GM12878 (cell line): Measurements from ENCODE around the gene BCR. TPM values are rescaled to one million over a fixed set of nuclear protein-coding genes. Genes with fewer than 3 reads are reported as not detected.

Experiments
- ATAC-seq: fragments of 200-7000 bp; cut with Tn5 transposase; 3 replicates; pipeline ENCODE4 v1.9.1; 2020; ENCODE audit warnings: mild to moderate bottlenecking, moderate library complexity
- BruUV-seq: library from RNA; stranded (reverse); fragments of 400-500 nt; replicated peaks from 2 replicates; lab custom pipeline; 2021; lab: Mats Ljungman, UMichigan
- CTCF ChIA-PET: fragments of 300-600 bp; sonication (Branson Sonifier 250); formaldehyde crosslinking; extraction: SDS; loops from one replicate; lab custom pipeline; 2021; ENCODE audit warnings: inconsistent platforms; lab: Yijun Ruan, JAX
- POLR2A ChIA-PET: fragments of 350-600 bp; formaldehyde crosslinking; extraction: SDS; loops from one replicate; lab custom pipeline; 2021; ENCODE audit warnings: inconsistent platforms; lab: Charles Lee
- RAD21 ChIA-PET: fragments of 300-600 bp; sonication (Branson Sonifier 250); formaldehyde crosslinking; loops from one replicate; lab custom pipeline; 2023; ENCODE audit warnings: antibody characterized with exemption; ENCODE audit not compliant: unreplicated experiment; lab: Charles Lee
- SMC1A ChIA-PET: fragments of 300-600 bp; sonication (Branson Sonifier 250); formaldehyde crosslinking; loops from one replicate; lab custom pipeline; 2023; ENCODE audit not compliant: unreplicated experiment, uncharacterized antibody; lab: Charles Lee
- DNase-seq: peaks from one replicate; pipeline ENCODE4 v3.0.0-alpha.2; 2011; ENCODE audit warnings: low read depth, low spot score
- FAIRE-seq: peaks from 3 replicates; lab custom pipeline; 2011; peaks lifted over from hg19 to GRCh38; lab: Jason Lieb, UNC
- H2AFZ ChIP-seq: 2 replicates; pipeline ENCODE4 v1.6.0; 2011; ENCODE audit warnings: low read depth, low read length, control low read depth; ENCODE audit not compliant: control insufficient read depth
- H3K27ac ChIP-seq: 2 replicates; pipeline ENCODE4 v1.5.1; 2011; ENCODE audit warnings: control low read depth; ENCODE audit not compliant: control insufficient read depth, insufficient read depth
- H3K27me3 ChIP-seq, 2 experiments: replicated peaks in 1 of 2; 2 replicates each; pipeline versions ENCODE4 v1.6.0 to v1.6.1; 2011; ENCODE audit warnings: low read length in 1 of 2; ENCODE audit not compliant: control insufficient read depth in 2 of 2, insufficient read depth in 2 of 2
- H3K36me3 ChIP-seq, 2 experiments: 2 replicates each; pipeline ENCODE4 v1.5.1; 2011; ENCODE audit warnings: low read length in 1 of 2; ENCODE audit not compliant: control insufficient read depth in 2 of 2, insufficient read depth in 2 of 2
- H3K4me1 ChIP-seq: 2 replicates; pipeline ENCODE4 v1.6.1; 2011; ENCODE audit warnings: mild to moderate bottlenecking, low read length, moderate library complexity, mixed read lengths; ENCODE audit not compliant: control insufficient read depth, insufficient read depth
- H3K4me2 ChIP-seq: 2 replicates; pipeline ENCODE4 v1.6.0; 2011; ENCODE audit warnings: control low read depth; ENCODE audit not compliant: control insufficient read depth, insufficient read depth
- H3K4me3 ChIP-seq: fragments of 200-600 bp; sonication (generic); 2 replicates; pipeline ENCODE4 v1.5.1; 2016
- H3K79me2 ChIP-seq: 2 replicates; pipeline ENCODE4 v1.6.0; 2011; ENCODE audit warnings: low read length; ENCODE audit not compliant: control insufficient read depth, insufficient read depth
- H3K9ac ChIP-seq: 2 replicates; pipeline ENCODE4 v1.8.0; 2011; ENCODE audit warnings: low read length, control low read depth, mixed read lengths; ENCODE audit not compliant: control insufficient read depth, insufficient read depth
- H3K9me3 ChIP-seq: replicated peaks from 3 replicates; pipeline ENCODE4 v1.5.1; 2011; ENCODE audit warnings: mild to moderate bottlenecking, low read length; ENCODE audit not compliant: control insufficient read depth, insufficient read depth
- H4K20me1 ChIP-seq: 2 replicates; pipeline ENCODE4 v1.6.0; 2011; ENCODE audit not compliant: control insufficient read depth, insufficient read depth
- ETV6 ChIP-seq, 2 experiments: fragments of 450-650 bp in 1 of 2; IDR thresholded peaks in 1 of 2; conservative IDR thresholded peaks in 1 of 2; 2 replicates each; pipeline ENCODE4 v1.6.1; 2014; ENCODE audit warnings: antibody characterized with exemption in 1 of 2, borderline replicate concordance in 1 of 2, low read depth in 1 of 2, mild to moderate bottlenecking in 1 of 2, moderate library complexity in 1 of 2
- FOS ChIP-seq: IDR thresholded peaks from 3 replicates; pipeline ENCODE4 v1.6.1; 2011; ENCODE audit warnings: borderline replicate concordance; ENCODE audit not compliant: insufficient read length; ENCODE audit errors: extremely low read depth
- IRF3 ChIP-seq: fragments of 450-650 bp; IDR thresholded peaks from 2 replicates; pipeline ENCODE4 v1.6.1; 2014; ENCODE audit warnings: mild to moderate bottlenecking
- JUNB ChIP-seq: IDR thresholded peaks from 2 replicates; pipeline ENCODE4 v1.6.1; 2016; ENCODE audit warnings: antibody characterized with exemption, mild to moderate bottlenecking
- MTA2 ChIP-seq: fragments of 450-650 bp; IDR thresholded peaks from 2 replicates; pipeline ENCODE4 v1.6.1; 2016; ENCODE audit warnings: low read depth, mild to moderate bottlenecking, moderate library complexity
- NRF1 ChIP-seq: conservative IDR thresholded peaks from 2 replicates; pipeline ENCODE4 v1.6.1; 2011; ENCODE audit warnings: mild to moderate bottlenecking, low read depth, low read length, improper control_type of control experiment
- PAX8 ChIP-seq: fragments of 450-650 bp; IDR thresholded peaks from 2 replicates; pipeline ENCODE4 v1.6.1; 2017; ENCODE audit warnings: mild to moderate bottlenecking, moderate library complexity
- POLR2A ChIP-seq: IDR thresholded peaks from 2 replicates; pipeline ENCODE4 v1.6.1; 2011; ENCODE audit warnings: low read depth, mild to moderate bottlenecking, low read length
- PRDM15 ChIP-seq: fragments of 450-650 bp; formaldehyde crosslinking; IDR thresholded peaks from 2 replicates; pipeline ENCODE4 v1.4.0; 2020; ENCODE audit warnings: mild to moderate bottlenecking, moderate library complexity
- RAD21 ChIP-seq: IDR thresholded peaks from 2 replicates; pipeline ENCODE4 v1.6.1; 2011; ENCODE audit warnings: mild to moderate bottlenecking, low read depth, low read length, moderate library complexity; ENCODE audit not compliant: insufficient read depth
- SIX5 ChIP-seq: IDR thresholded peaks from 2 replicates; pipeline ENCODE4 v1.6.1; 2011; ENCODE audit warnings: mild to moderate bottlenecking, low read depth, low read length, moderate library complexity; ENCODE audit not compliant: severe bottlenecking
- SPI1 ChIP-seq: IDR thresholded peaks from 2 replicates; pipeline ENCODE4 v1.6.1; 2011; ENCODE audit warnings: low read depth, mild to moderate bottlenecking, low read length, moderate library complexity, borderline replicate concordance; ENCODE audit not compliant: insufficient read depth
- STAT3 ChIP-seq: IDR thresholded peaks from 2 replicates; pipeline ENCODE4 v1.6.1; 2011; ENCODE audit warnings: low read depth, low read length, improper control_type of control experiment
- TARDBP ChIP-seq: IDR thresholded peaks from 2 replicates; pipeline ENCODE4 v1.6.1; 2016; ENCODE audit warnings: borderline replicate concordance
- ZNF217 ChIP-seq: fragments of 450-650 bp; IDR thresholded peaks from 2 replicates; pipeline ENCODE4 v1.6.1; 2017; ENCODE audit warnings: antibody characterized with exemption, mild to moderate bottlenecking
- WGBS: methylation state at CpG from one replicate; pipeline ENCODE4 v1.1.6; 2016; ENCODE audit warnings: low lambda C conversion rate; ENCODE audit not compliant: insufficient replicate concordance, insufficient coverage; ENCODE audit errors: missing lambda C conversion rate; 5-methylcytosine and 5-hydroxymethylcytosine counted together
- in situ Hi-C: fragments of 300-500 bp; cut with MboI; formaldehyde crosslinking; loops from 9 replicates; pipeline ENCODE4 v1.14.3; 2018; ENCODE audit warnings: mixed read lengths
- intact Hi-C: fragments of 100-400 bp; cut with micrococcal nuclease; formaldehyde crosslinking; loops from one replicate; pipeline ENCODE4 v1.14.2; 2022; ENCODE audit not compliant: unreplicated experiment
- polyA plus RNA-seq, 11 experiments: library from polyadenylated mRNA; depleted of rRNA in 4 of 11; unstranded in 6 of 11; stranded (reverse) in 5 of 11; fragments of >200 nt; fragmentation: Nextera tagmentation in 4 of 11; fragmentation: Illumina TruSeq in 1 of 11; extraction: Ambion mirVana in 4 of 11; extraction: Trizol in 1 of 11; gene quantifications; 1 replicate in 1 of 11; 2 replicates in 10 of 11; pipeline versions ENCODE4 v1.2.1 to v1.2.3, GENCODE V29; 2011 to 2016; ENCODE audit warnings: inconsistent platforms in 2 of 11, missing spikeins in 2 of 11, low read depth in 1 of 11
- total RNA-seq, 4 experiments: library from RNA; depleted of rRNA in 3 of 4; stranded (reverse); fragments of >200 nt in 3 of 4; fragmentation: Illumina TruSeq in 1 of 4; extraction: Trizol in 1 of 4; gene quantifications; 2 replicates each; pipeline versions ENCODE4 v1.2.1 to v1.2.3, GENCODE V29; 2013 to 2021
- TF ChIP-seq, protein P1 (sequence below): IDR thresholded peaks from 2 replicates; pipeline ENCODE4 v1.6.1; 2011; ENCODE audit warnings: low read depth, mild to moderate bottlenecking, low read length, moderate library complexity, borderline replicate concordance; ENCODE audit errors: extremely low read depth

The BCR gene
- total and polyA plus RNA-seq, 10 of the 15 experiments (the other 5 are each of a cell fraction or from before 2014, with no cell fraction given) = 1.7 to 64.7 (median 18.4) TPM

- no TSS peak for BruUV-seq
These were observed 29.5 kb upstream of the BCR start for GRCh38 chr22:23150762-23151161.

GRCh38 chr22:23151827-23152226, 28.5 kb upstream of the BCR start:
- H3K9me3 ChIP-seq = no peaks in the 10 kb centered on the region
- no TSS peak for BruUV-seq
- no peak overlapping the region for H3K4me3 ChIP-seq
- no peak overlapping the region for H3K4me2 ChIP-seq
- no peaks in the 10 kb centered on the region for H3K27me3 ChIP-seq
- ATAC-seq (no peak), FAIRE-seq (no peak), DNase-seq (no peak)
- in situ Hi-C loops = no loop called here
- ChIA-PET RAD21 (no interaction called here), POLR2A (interaction anchor here (0.6 kb wide), 1 partner anchor 478 kb away, joined by 4 read pairs; no protein-coding TSS in a partner anchor), SMC1A (no interaction called here), CTCF (interaction anchor here (1.0 to 1.6 kb wide), 2 partner anchors 14 to 192 kb away, joined by 3 to 4 read pairs; no protein-coding TSS in a partner anchor)
- H3K27ac ChIP-seq = no peak overlapping the region
- 91% methylated on average over 16 of the region's 16 CpGs for WGBS
- intact Hi-C loops = no loop called here
- no peaks in the 10 kb centered on the region for H3K79me2 ChIP-seq
- no peaks in the 10 kb centered on the region for H4K20me1 ChIP-seq
- H3K9ac ChIP-seq = no peak overlapping the region
- H3K4me1 ChIP-seq = peaks cover 12% of the 10 kb centered on the region
- no peaks in the 10 kb centered on the region for H3K36me3 ChIP-seq
- H2AFZ ChIP-seq = no peak overlapping the region; the same call in 1 of the 2 replicates
- TF ChIP-seq PAX8 (no peak), MTA2 (no peak), SIX5 (no peak), PRDM15 (no peak), ETV6 (conservative IDR thresholded peaks at IDR 0.05 in 1 of 2, IDR thresholded peaks at IDR 0.05 in 1 of 2; ENCODE audit: borderline replicate concordance in 1 of 2, low read depth in 1 of 2) (no peak), IRF3 (no peak), SPI1 (no peak), JUNB (no peak)

More at GRCh38 chr22:23150762-23151161, 29.5 kb upstream of the BCR start:
- H3K4me1 ChIP-seq = peaks cover 15% of the 10 kb centered on the region
- SMC1A ChIA-PET = interaction anchor here (0.8 kb wide), 1 partner anchor 12 kb away, joined by 3 read pairs; no protein-coding TSS in a partner anchor
- CTCF ChIA-PET = interaction anchor here (1.6 kb wide), 1 partner anchor 191 kb away, joined by 4 read pairs; no protein-coding TSS in a partner anchor
- no peak overlapping the region for H3K4me3 ChIP-seq
- intact Hi-C loops = no loop called here
- no peak for TF ChIP-seq NRF1
- no peak for TF ChIP-seq POLR2A
- TF ChIP-seq RAD21 = no peak
- TF ChIP-seq FOS = no peak
- TF ChIP-seq ZNF217 = no peak
- no peak for TF ChIP-seq TARDBP
- TF ChIP-seq, protein P1, sequence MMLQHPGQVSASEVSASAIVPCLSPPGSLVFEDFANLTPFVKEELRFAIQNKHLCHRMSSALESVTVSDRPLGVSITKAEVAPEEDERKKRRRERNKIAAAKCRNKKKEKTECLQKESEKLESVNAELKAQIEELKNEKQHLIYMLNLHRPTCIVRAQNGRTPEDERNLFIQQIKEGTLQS = no peak
- no peak for TF ChIP-seq STAT3
- WGBS = 85% methylated on average over 6 of the region's 6 CpGs
- no peak overlapping the region for H2AFZ ChIP-seq
- FAIRE-seq (no peak), DNase-seq (no peak), ATAC-seq (no peak)
- in situ Hi-C loops = no loop called here
- H3K79me2 ChIP-seq = no peaks in the 10 kb centered on the region
- H3K9me3 ChIP-seq = no peaks in the 10 kb centered on the region
- H3K36me3 ChIP-seq = no peaks in the 10 kb centered on the region
- H3K27me3 ChIP-seq = no peaks in the 10 kb centered on the region
- no peak overlapping the region for H3K9ac ChIP-seq
- no peaks in the 10 kb centered on the region for H4K20me1 ChIP-seq
- no peak overlapping the region for H3K27ac ChIP-seq
- RAD21 ChIA-PET = no interaction called here
- no peak overlapping the region for H3K4me2 ChIP-seq
- POLR2A ChIA-PET = no interaction called here
